AG04449 (cell line): ENCODE measurements around the gene NCOR2.

Experiments used
- CTCF ChIA-PET: fragments of 350-600 bp; formaldehyde crosslinking; extraction: SDS; loops from one replicate; lab custom pipeline; 2021; ENCODE audit warnings: antibody characterized with exemption; lab: Yijun Ruan, JAX
- POLR2A ChIA-PET: fragments of 400-600, 350-600 bp; formaldehyde crosslinking; extraction: SDS; loops from one replicate; lab custom pipeline; 2020; ENCODE audit warnings: antibody characterized with exemption, inconsistent platforms; lab: Yijun Ruan, JAX
- DNase-seq: peaks from one replicate; pipeline ENCODE4 v3.0.0-alpha.2; 2010; ENCODE audit warnings: low read depth, low spot score
- H3K4me3 ChIP-seq: 2 replicates; pipeline ENCODE4 v1.5.1; 2011; ENCODE audit warnings: low read depth, mild to moderate bottlenecking, control low read depth, low read length
- CTCF ChIP-seq: IDR thresholded peaks from one replicate; pipeline ENCODE4 v1.5.1; 2011; ENCODE audit warnings: mild to moderate bottlenecking, moderate library complexity, low read length, control low read depth, inconsistent platforms; ENCODE audit not compliant: insufficient read depth; ENCODE audit errors: missing control alignments

NCOR2 gene

GRCh38 chr12:124567673-124568373 is 411 bp upstream of the NCOR2 start:
- CTCF ChIA-PET = interaction anchor here (1.6 to 8.1 kb wide), 3 partner anchors 41 to 199 kb away, joined by 5 to 83 read pairs (median 7); no protein-coding TSS in a partner anchor
- POLR2A ChIA-PET = interaction anchor here (0.5 to 1.1 kb wide), 3 partner anchors 49 to 284 kb away, joined by 3 read pairs; no protein-coding TSS in a partner anchor
- peak overlapping the region; percentile 45 for H3K4me3 ChIP-seq
- TF ChIP-seq CTCF = peak; percentile 29
- peak; percentile 83 for DNase-seq

GRCh38 chr12:124566161-124566996 is 1.0 kb downstream of the NCOR2 start:
- POLR2A ChIA-PET = interaction anchor here (0.7 to 1.9 kb wide), 7 partner anchors 16 to 198 kb away, joined by 3 to 7 read pairs (median 4); no protein-coding TSS in a partner anchor
- CTCF ChIA-PET = interaction anchor here (1.6 to 8.1 kb wide), 3 partner anchors 40 to 201 kb away, joined by 5 to 83 read pairs (median 7); no protein-coding TSS in a partner anchor
- TF ChIP-seq CTCF = no peak
- peak overlapping the region; percentile 86 for H3K4me3 ChIP-seq
- no peak for DNase-seq

- DNase-seq = no peak
- ChIA-PET CTCF (interaction anchor here (1.0 to 8.1 kb wide), 4 partner anchors 195 to 533 kb away, joined by 3 to 83 read pairs (median 5); no protein-coding TSS in a partner anchor), POLR2A (interaction anchor here (0.6 to 1.9 kb wide), 7 partner anchors 15 to 199 kb away, joined by 3 to 7 read pairs (median 3); no protein-coding TSS in a partner anchor)
- no peak for TF ChIP-seq CTCF
- peak overlapping the region; percentile 86 for H3K4me3 ChIP-seq
Observed at GRCh38 chr12:124565656-124566160, 1.7 kb downstream of the NCOR2 start.

GRCh38 chr12:124564971-124565491 is 2.4 kb downstream of the NCOR2 start:
- CTCF ChIA-PET = interaction anchor here (1.0 to 8.1 kb wide), 5 partner anchors 15 to 533 kb away, joined by 3 to 83 read pairs (median 3); no protein-coding TSS in a partner anchor
- POLR2A ChIA-PET = no interaction called here
- H3K4me3 ChIP-seq = peak overlapping the region; percentile 86

More at GRCh38 chr12:124564971-124565491, 2.4 kb downstream of the NCOR2 start:
- TF ChIP-seq CTCF = no peak
- DNase-seq = no peak
